ENCODE results near the gene ATP6V1F. TPM values are rescaled to one million over a fixed set of nuclear protein-coding genes. Genes with fewer than 3 reads are reported as not detected.

ATP6V1F gene
- polyA plus RNA-seq, 1 experiment, result 150 TPM

GRCh38 chr7:128821724-128822123 lies 40.9 kb upstream of the ATP6V1F start:
- no peak overlapping the region for H3K27ac ChIP-seq (ENCODE audit: low read depth, low read length)
- H3K27me3 ChIP-seq (ENCODE audit: control insufficient read depth, insufficient read depth, low read length), result no peaks in the 10 kb centered on the region
- TF ChIP-seq, protein P1, sequence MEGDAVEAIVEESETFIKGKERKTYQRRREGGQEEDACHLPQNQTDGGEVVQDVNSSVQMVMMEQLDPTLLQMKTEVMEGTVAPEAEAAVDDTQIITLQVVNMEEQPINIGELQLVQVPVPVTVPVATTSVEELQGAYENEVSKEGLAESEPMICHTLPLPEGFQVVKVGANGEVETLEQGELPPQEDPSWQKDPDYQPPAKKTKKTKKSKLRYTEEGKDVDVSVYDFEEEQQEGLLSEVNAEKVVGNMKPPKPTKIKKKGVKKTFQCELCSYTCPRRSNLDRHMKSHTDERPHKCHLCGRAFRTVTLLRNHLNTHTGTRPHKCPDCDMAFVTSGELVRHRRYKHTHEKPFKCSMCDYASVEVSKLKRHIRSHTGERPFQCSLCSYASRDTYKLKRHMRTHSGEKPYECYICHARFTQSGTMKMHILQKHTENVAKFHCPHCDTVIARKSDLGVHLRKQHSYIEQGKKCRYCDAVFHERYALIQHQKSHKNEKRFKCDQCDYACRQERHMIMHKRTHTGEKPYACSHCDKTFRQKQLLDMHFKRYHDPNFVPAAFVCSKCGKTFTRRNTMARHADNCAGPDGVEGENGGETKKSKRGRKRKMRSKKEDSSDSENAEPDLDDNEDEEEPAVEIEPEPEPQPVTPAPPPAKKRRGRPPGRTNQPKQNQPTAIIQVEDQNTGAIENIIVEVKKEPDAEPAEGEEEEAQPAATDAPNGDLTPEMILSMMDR (IDR thresholded peaks at IDR 0.05; ENCODE audit: low read depth, low read length), result no peak
- CTCF ChIA-PET, result interaction anchor here (0.6 kb wide), 1 partner anchor 20 kb away, joined by 3 read pairs; no protein-coding TSS in a partner anchor
- no peak for DNase-seq (ENCODE audit: low read depth, low spot score)
- POLR2A ChIA-PET, result no interaction called here
- H3K9me3 ChIP-seq (ENCODE audit: control insufficient read depth, insufficient read depth, low read length), result no peaks in the 10 kb centered on the region
- H3K4me3 ChIP-seq (ENCODE audit: low read depth, low read length), result no peak overlapping the region

DNA sequence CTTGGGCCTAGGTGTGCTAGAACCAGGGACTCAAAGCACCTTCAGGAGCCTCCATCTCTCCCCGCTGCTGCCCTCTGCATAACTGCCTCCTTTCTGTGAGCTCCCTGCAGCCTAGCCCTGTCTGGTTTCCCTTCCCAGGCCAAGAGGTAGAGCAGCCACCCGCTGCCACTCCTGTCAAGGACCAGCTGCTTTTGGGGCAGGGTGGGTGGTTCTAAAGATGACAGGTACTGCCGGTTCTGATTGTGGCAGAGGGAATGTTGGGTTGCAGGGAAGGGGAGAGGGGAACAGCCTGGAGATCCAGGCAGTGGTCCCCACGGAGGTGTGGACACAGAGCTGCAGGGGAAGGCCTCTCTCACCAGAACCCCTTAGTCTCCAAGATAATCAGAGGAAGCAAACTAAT lies 36.1 kb upstream of the ATP6V1F start:
- Histone ChIP-seq H3K4me3 (ENCODE audit: low read depth, low read length) (no peak overlapping the region), H3K9me3 (ENCODE audit: control insufficient read depth, insufficient read depth, low read length) (no peaks in the 10 kb centered on the region; the same call in 1 of the 2 replicates), H3K27ac (ENCODE audit: low read depth, low read length) (peak overlapping the region; percentile 11), H3K27me3 (ENCODE audit: control insufficient read depth, insufficient read depth, low read length) (no peaks in the 10 kb centered on the region)
- ChIA-PET CTCF (no interaction called here), POLR2A (interaction anchor here (0.7 kb wide), 1 partner anchor 45 kb away, joined by 5 read pairs; no protein-coding TSS in a partner anchor)
- TF ChIP-seq, protein P1 (IDR thresholded peaks at IDR 0.05; ENCODE audit: low read depth, low read length), result no peak
- no peak for DNase-seq (ENCODE audit: low read depth, low spot score)

GRCh38 chr7:128826916-128827247 lies 35.8 kb upstream of the ATP6V1F start:
- ChIA-PET POLR2A (interaction anchor here (0.7 kb wide), 1 partner anchor 45 kb away, joined by 5 read pairs; no protein-coding TSS in a partner anchor), CTCF (no interaction called here)
- DNase-seq (ENCODE audit: low read depth, low spot score), result no peak
- Histone ChIP-seq H3K4me3 (ENCODE audit: low read depth, low read length) (no peak overlapping the region), H3K27me3 (ENCODE audit: control insufficient read depth, insufficient read depth, low read length) (no peaks in the 10 kb centered on the region), H3K27ac (ENCODE audit: low read depth, low read length) (peak overlapping the region; percentile 90), H3K9me3 (ENCODE audit: control insufficient read depth, insufficient read depth, low read length) (no peaks in the 10 kb centered on the region; the same call in 1 of the 2 replicates)
- TF ChIP-seq, protein P1 (IDR thresholded peaks at IDR 0.05; ENCODE audit: low read depth, low read length), result no peak

DNA sequence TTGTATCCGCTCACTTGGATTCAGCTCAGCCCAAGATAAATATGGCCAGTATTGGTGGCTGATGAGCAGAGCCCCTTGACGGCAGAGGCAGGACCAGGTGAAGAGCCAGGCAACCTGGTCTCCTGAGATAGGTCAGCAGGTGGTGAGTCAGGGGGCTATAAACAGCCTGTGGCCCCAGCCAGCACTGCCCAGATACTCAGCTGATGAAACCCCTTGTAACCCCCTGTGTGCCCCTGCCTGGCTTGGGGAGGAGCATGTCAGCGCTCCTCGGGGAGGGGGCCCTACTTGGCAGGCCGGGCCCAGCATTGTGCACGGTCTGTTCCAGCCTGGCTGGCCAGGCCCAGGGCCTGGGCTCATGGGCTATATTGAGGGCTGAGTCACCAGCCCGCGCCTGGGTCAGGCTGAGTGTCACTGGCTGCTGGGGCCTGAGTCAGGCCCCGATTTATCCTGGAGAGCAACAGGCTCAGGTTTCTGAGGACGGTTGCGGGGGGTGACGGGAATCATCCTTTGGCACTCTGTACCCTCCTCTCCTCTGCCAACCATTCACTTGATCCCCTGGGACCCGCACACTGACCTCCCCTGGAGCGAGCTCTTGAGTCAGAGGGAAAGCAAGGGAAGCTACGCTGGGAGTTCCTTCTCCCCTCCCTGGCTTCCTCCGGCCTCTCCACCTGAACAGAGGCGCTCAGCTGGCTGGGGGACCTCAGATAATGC lies 35.3 kb upstream of the ATP6V1F start:
- H3K27ac ChIP-seq (ENCODE audit: low read depth, low read length), result peak overlapping the region; percentile 90
- H3K27me3 ChIP-seq (ENCODE audit: control insufficient read depth, insufficient read depth, low read length), result no peaks in the 10 kb centered on the region
- no peak overlapping the region for H3K4me3 ChIP-seq (ENCODE audit: low read depth, low read length)
- H3K9me3 ChIP-seq (ENCODE audit: control insufficient read depth, insufficient read depth, low read length), result no peaks in the 10 kb centered on the region; the same call in 1 of the 2 replicates
- ChIA-PET CTCF (interaction anchor here (0.8 kb wide), 1 partner anchor 8 kb away, joined by 3 read pairs; no protein-coding TSS in a partner anchor), POLR2A (interaction anchor here (0.6 to 1.8 kb wide), 6 partner anchors 9 to 89 kb away, joined by 3 to 8 read pairs (median 5); partner anchors contain the start of gene CALU)
- no peak for DNase-seq (ENCODE audit: low read depth, low spot score)
- TF ChIP-seq, protein P1 (IDR thresholded peaks at IDR 0.05; ENCODE audit: low read depth, low read length), result no peak

All from AG04450 (cell line).